IPS-NIHi7 (cell line): ENCODE results near the gene CS.
"Not testable (repeated sequence)": the region's sequence is repeated elsewhere in the genome, so short reads cannot be mapped to it uniquely, and the experiment has no call there.

Experiments
- DNase-seq: peaks from one replicate; pipeline ENCODE4 v3.0.0; 2012; ENCODE audit warnings: mixed read lengths; ENCODE audit errors: extremely low spot score

CS gene

GRCh38 chr12:56321027-56321426, 20.9 kb upstream of the CS start:
- DNase-seq: no peak

- no peak for DNase-seq
Measured at GRCh38 chr12:56317675-56318074, 17.5 kb upstream of the CS start.

DNA sequence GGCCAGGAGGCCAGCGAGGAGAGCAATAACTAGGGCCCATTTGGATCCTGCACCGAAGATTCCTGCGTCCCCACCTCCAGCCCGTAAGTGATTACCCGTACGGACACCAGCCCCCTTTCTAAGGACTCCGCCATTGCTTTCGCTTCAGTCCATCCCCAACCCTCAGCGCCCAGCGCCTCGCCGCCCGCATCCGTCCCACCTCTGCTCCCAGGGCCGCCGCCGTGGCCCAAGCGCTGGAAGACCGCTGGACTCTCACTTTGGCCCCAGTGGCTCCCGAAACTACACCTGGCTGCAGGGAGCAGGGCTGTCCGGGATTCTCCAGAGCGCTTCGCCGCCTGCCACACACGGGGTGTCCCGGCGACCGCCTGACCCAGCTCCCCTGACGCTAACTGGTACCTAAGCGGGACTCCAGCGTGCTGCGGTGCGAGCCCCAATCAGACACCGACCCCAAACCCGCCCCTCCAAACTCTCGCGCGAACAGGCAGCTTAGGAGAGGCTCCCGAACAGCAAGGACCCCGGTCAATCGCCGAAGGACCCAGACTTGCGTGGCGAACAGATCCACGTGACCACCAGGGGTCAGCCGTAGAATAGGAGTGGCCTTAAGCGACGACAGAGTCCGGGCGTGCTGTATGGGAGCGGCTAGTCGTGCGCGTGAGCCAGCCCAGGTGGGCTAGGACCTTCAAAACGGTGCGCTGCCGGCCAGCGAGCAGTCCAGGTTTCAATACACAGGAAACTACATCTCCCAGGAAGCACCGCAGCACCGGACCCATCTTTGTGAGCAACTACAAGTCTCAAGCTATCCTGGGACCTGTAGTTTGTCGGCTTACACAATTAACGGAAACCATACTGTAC, 15.7 kb upstream of the CS start, which contains the start of gene CNPY2:
TSS of gene CNPY2 (minus strand) at position 367 of the 852 bp plus-strand sequence. CDS start 771 bp downstream, outside the sequence.
- DNase-seq: peak; percentile 97

DNA sequence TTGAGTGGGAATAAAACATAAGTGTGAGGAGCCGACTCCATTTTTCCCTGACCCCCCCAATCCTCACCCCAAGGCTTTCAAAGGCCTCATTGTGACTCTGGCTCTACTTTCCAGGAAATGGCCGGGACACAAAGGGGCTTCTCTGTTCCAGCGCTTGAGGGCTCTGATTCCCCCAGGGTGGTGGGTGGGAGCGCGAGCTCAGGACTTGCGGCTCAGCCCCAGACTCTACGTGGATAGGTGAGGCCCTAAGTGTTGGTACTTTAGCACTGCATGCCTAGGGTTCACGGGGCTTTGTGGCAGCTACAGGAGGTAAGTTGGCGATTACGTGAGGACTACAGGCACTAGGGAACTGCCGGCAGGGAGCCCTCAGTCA, 15.1 kb upstream of the CS start:
- DNase-seq: no peak

GRCh38 chr12:56311003-56311402, 10.9 kb upstream of the CS start:
- no peak for DNase-seq

GRCh38 chr12:56308714-56309113, 8.6 kb upstream of the CS start:
- DNase-seq: no peak

DNA sequence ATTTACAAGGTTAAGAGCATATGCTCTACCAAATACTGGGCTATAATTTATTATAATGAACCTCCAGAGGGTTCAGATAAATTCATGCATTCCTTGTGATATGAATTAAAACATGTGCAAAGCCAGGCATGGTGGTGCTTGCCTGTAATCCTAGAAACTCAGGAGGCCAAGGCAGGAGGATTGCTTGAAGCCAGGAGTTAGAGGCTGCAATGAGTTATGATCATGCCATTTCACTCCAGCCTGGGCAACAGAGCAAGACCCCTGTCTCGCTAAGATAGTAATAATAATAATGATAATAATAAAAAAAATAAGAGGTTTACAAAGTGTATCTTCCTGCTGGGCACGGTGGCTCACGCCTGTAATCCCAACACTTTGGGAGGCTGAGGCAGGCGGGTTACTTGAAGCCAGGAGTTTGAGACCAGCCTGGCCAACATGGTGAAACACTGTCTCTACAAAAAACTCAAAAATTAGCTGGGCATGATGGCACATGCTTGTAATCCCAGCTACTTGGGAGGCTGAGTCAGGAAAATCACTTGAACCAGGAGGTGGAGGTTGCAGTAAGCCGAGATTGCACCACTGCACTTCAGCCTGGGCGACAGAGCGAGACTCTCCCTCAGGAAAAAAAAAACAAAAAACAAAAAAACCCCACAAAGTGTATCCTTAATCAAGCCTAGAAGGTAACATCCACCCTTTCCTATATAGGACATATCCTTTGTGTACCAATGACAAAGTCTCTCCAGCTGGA, 7.3 kb upstream of the CS start:
- DNase-seq: no peak

- no peak for DNase-seq
Measured at GRCh38 chr12:56304872-56305590, 4.9 kb upstream of the CS start.

DNA sequence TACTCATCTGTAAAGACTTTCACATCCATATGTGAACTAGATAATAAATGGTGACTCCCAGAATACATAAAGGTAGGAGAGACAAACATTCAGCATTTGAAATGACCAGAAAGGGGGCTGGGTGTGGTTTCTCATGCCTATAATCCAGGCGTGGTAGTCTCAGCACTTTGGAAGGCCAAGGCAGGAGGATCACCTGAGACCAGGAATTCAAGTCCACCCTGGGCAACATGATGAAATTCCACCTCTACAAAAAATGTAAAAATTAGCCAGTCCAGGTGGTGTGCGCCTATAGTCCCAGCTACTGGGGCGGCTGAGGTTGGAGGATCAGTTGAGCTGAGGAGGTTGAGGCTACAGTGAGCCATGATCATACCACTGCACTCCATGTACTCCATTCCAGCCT, 4.1 kb upstream of the CS start:
- no peak for DNase-seq

DNA sequence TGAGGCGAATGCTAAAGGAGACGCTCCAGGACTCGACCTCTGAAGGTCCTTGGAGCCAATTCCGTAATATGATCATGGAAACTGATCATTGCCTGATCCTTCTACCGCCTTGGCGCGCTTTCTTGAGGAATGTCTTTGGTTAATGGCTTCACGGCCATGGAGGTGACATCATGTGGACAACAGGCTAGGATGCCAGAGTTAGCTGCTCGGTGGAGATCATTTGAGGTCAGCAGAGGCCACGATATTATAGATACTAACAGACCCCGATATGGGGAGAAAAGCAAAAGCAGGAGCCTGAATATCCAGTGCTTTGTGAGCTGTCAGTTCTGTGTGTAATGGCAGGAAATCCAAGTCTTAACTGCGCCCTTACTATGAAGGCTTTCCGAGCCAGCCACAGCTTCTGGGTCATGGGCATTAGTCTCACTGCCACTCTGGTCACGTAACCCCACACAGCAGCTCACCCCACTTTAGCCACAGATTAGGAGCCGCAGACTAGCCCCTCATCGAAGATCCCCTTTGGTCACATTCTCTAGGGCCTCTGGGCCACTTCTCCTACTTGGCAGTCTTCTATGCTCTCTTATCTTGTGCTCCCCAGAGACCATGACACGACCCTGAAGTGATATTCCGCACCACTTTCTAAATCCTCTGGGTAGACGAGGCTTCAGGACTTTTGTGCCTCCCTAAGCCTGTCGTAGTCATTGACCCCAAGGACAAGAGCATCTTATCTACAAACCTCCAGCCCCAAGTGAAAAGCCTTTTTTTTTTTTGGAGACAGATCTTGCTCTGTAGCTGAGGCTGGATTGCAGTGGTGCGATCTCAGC, 724 bp upstream of the CS start:
- no peak for DNase-seq

- no peak for DNase-seq
Measured at GRCh38 chr12:56299308-56299852, 750 bp downstream of the CS start.

- no peak for DNase-seq
Measured at GRCh38 chr12:56298828-56299227, 1.3 kb downstream of the CS start.

- DNase-seq: no peak
Measured at GRCh38 chr12:56297400-56297799, 2.7 kb downstream of the CS start.

- DNase-seq: no peak
Measured at GRCh38 chr12:56296295-56296694, 3.8 kb downstream of the CS start.

DNA sequence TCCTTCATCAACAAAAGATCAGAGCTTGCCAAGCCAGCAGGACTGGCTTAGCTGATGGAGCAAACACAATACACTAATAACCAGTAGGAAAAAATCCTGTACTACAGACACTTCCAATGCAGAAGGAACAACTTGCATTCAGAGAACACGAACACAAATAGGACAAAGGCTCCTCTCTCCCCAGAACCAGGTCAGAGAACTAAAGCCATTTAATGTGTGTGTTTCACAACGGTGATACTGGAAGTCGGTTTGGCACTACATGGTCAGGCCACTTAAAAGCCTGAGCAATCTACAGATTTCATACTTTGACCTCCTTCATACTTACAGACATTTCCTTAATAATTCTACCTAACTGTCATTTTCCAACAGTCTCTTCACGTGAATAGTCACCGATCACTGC, 6.3 kb downstream of the CS start:
- DNase-seq: no peak

GRCh38 chr12:56288705-56289387, 11.3 kb downstream of the CS start:
- no peak for DNase-seq

GRCh38 chr12:56286044-56286830, 13.9 kb downstream of the CS start:
- DNase-seq: no peak

DNA sequence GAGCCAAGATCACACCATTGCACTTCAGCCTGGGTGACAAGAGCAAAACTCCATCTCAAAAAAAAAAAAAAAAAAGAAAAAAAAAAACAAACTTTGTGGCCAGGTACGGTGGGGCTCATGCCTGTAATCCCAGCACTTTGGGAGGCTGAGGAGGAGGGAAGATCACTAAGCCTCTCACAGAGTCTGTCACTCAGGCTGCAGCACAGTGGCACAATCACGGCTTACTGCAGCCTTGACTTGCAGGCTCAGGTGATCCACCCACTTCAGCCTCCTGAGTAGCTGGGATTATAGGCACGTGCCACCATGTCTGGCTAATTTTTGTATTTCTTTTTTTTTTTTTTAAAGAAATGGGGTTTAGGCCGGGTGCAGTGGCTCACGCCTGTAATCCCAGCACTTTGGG, 15.9 kb downstream of the CS start:
- DNase-seq: not testable (repeated sequence)

DNA sequence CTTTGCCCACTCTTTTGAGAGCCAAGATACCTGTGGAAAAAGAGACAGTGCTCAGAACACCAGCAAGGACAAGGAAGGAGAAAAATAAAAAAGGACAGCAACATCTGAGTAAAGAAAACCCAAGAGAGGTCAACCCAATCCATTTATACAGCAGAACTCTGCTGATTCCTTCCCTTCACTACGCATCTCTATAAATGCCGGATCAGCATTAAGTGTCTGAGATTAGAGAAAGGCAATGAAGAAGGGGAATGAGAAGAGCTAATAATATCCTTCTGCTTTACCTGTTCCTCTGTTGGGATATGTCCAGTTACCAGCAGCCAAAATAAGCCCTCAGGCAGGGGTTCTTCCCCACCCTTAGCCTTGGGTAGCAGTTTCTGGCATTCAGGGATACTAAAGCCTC, 17.6 kb downstream of the CS start:
- no peak for DNase-seq

DNA sequence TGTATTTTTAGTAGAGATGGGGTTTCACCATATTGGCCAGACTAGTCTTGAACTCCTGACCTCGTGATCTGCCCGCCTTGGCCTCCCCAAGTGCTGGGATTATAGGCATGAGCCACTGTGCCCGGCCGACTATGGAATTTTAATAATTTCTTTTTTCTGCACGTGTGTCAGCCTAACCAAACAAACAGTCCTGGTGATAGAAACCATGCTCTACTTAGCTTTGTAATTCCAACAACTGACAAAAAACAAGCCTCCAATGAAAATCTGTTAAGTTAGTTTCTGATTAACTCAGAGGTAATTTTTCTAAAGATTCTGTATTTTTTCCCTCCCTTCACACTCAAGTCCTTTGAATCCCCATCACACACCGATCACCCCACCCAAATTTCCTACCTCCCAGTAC, 18.1 kb downstream of the CS start:
- DNase-seq: no peak
